Tibial nerve (tissue), 4 donors: ENCODE measurements around the gene OR2H1. TPM values are rescaled to one million over a fixed set of nuclear protein-coding genes. Genes with fewer than 3 reads are reported as not detected.
"Not testable (repeated sequence)": the region's sequence is repeated elsewhere in the genome, so short reads cannot be mapped to it uniquely, and the experiment has no call there.

ENCODE experiments used
- DNase-seq, 2 donors: peaks; one replicate each; pipeline ENCODE4 v3.0.0-alpha.2; 2019; ENCODE audit warnings: low spot score in 2 of 2
- H3K27ac ChIP-seq, 4 donors: fragments of 200-600 bp; sonication (generic) in 3 of 4; one replicate each; pipeline ENCODE4 v1.5.1; 2017 to 2019; ENCODE audit warnings: mild to moderate bottlenecking in 1 of 4
- H3K27me3 ChIP-seq, 2 donors: fragments of 200-600 bp; sonication (generic) in 1 of 2; one replicate each; pipeline versions ENCODE4 v1.5.1 to v1.6.0; 2017 to 2019
- H3K36me3 ChIP-seq, 3 donors: fragments of 200-600 bp; sonication (generic); one replicate each; pipeline ENCODE4 v1.5.1; 2018 to 2019
- H3K4me1 ChIP-seq, 4 donors: fragments of 200-600 bp; sonication (generic) in 3 of 4; one replicate each; pipeline ENCODE4 v1.5.1; 2017 to 2019
- H3K4me3 ChIP-seq, 4 donors: fragments of 200-600 bp; sonication (generic) in 3 of 4; one replicate each; pipeline ENCODE4 v1.5.1; 2017 to 2019; ENCODE audit warnings: mild to moderate bottlenecking in 1 of 4, moderate library complexity in 1 of 4
- H3K9me3 ChIP-seq, 4 donors: fragments of 200-600 bp; sonication (generic) in 3 of 4; one replicate each; pipeline ENCODE4 v1.5.1; 2017 to 2019
- EP300 ChIP-seq, 2 donors: sonication (generic); formaldehyde crosslinking; IDR thresholded peaks; one replicate each; pipeline ENCODE4 v1.6.1; 2017; ENCODE audit warnings: antibody characterized with exemption in 2 of 2, mild to moderate bottlenecking in 1 of 2
- POLR2A ChIP-seq, 2 donors: fragments of 450-650 bp; IDR thresholded peaks; one replicate each; pipeline ENCODE4 v1.6.1; 2017; ENCODE audit warnings: antibody characterized with exemption in 2 of 2, mild to moderate bottlenecking in 2 of 2, moderate library complexity in 2 of 2
- WGBS, 2 donors: methylation state at CpG; one replicate each; pipeline ENCODE4 v1.1.5; 2018; 5-methylcytosine and 5-hydroxymethylcytosine counted together
- total RNA-seq, 4 donors: library from RNA; depleted of rRNA; stranded (reverse); fragments of >200 nt; gene quantifications; one replicate each; pipeline ENCODE4 v1.1.0, GENCODE V29; 2016
- TF ChIP-seq, protein P1 (sequence below), 5 experiments: fragments of 200-600 bp in 3 of 5; fragments of 450-650 bp in 2 of 5; sonication (generic) in 3 of 5; IDR thresholded peaks; one replicate each; pipeline ENCODE4 v1.5.1; 2016 to 2019; ENCODE audit warnings: antibody characterized with exemption in 5 of 5, mild to moderate bottlenecking in 3 of 5, moderate library complexity in 2 of 5

Gene OR2H1
- total RNA-seq, 4 donors from 2014 or later: not detected

- no peaks in the 10 kb centered on the region for H3K27me3 ChIP-seq
- no peaks in the 10 kb centered on the region for H3K9me3 ChIP-seq
- TF ChIP-seq EP300 (IDR thresholded peaks at IDR 0.05): no peak
- TF ChIP-seq, protein P1, sequence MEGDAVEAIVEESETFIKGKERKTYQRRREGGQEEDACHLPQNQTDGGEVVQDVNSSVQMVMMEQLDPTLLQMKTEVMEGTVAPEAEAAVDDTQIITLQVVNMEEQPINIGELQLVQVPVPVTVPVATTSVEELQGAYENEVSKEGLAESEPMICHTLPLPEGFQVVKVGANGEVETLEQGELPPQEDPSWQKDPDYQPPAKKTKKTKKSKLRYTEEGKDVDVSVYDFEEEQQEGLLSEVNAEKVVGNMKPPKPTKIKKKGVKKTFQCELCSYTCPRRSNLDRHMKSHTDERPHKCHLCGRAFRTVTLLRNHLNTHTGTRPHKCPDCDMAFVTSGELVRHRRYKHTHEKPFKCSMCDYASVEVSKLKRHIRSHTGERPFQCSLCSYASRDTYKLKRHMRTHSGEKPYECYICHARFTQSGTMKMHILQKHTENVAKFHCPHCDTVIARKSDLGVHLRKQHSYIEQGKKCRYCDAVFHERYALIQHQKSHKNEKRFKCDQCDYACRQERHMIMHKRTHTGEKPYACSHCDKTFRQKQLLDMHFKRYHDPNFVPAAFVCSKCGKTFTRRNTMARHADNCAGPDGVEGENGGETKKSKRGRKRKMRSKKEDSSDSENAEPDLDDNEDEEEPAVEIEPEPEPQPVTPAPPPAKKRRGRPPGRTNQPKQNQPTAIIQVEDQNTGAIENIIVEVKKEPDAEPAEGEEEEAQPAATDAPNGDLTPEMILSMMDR (IDR thresholded peaks at IDR 0.05): no peak
- TF ChIP-seq POLR2A (IDR thresholded peaks at IDR 0.05): no peak
- H3K36me3 ChIP-seq: no peaks in the 10 kb centered on the region
- H3K4me1 ChIP-seq: no peaks in the 10 kb centered on the region
- no peak for DNase-seq
- H3K4me3 ChIP-seq: no peak overlapping the region
- H3K27ac ChIP-seq: no peak overlapping the region
- WGBS, 2 donors: 51 to 53% methylated on average over 1 of the region's 1 CpG
Measured at GRCh38 chr6:29425075-29425474, 31.9 kb upstream of the OR2H1 start.

DNA sequence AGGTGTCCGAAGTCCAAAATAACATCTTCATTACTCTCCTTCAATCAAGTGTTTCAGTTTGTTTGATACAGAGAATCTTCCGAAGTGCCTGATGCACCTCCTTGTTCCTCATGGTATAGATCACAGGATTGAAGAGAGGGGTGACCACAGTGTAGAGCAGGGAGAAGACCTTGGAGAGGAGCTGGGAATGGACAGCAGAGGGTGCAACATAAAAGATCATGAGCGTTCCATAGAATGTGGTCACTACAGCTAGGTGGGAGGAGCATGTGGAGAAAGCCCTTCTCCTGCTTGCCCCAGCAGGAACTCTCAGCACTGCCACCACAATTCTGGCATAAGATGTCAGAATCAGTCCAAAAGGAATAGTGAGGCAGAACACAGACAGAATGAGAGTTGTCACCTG, 30.3 kb upstream of the OR2H1 start:
- no peaks in the 10 kb centered on the region for H3K27me3 ChIP-seq
- H3K36me3 ChIP-seq: no peaks in the 10 kb centered on the region
- H3K4me3 ChIP-seq: no peak overlapping the region
- no peak overlapping the region for H3K27ac ChIP-seq
- no peaks in the 10 kb centered on the region for H3K4me1 ChIP-seq
- TF ChIP-seq, protein P1 (IDR thresholded peaks at IDR 0.05): no peak
- no peak for TF ChIP-seq POLR2A (IDR thresholded peaks at IDR 0.05)
- TF ChIP-seq EP300 (IDR thresholded peaks at IDR 0.05): no peak
- no peaks in the 10 kb centered on the region for H3K9me3 ChIP-seq
- 76 to 83% methylated on average over 3 of the region's 3 CpGs for whole genome bisulfite sequencing, 2 donors
- no peak for DNase-seq

GRCh38 chr6:29436730-29437129, 20.2 kb upstream of the OR2H1 start:
- not testable (repeated sequence) for H3K36me3 ChIP-seq, H3K27me3 ChIP-seq
- 67 to 81% methylated on average over 18 of the region's 18 CpGs for WGBS, 2 donors

DNA sequence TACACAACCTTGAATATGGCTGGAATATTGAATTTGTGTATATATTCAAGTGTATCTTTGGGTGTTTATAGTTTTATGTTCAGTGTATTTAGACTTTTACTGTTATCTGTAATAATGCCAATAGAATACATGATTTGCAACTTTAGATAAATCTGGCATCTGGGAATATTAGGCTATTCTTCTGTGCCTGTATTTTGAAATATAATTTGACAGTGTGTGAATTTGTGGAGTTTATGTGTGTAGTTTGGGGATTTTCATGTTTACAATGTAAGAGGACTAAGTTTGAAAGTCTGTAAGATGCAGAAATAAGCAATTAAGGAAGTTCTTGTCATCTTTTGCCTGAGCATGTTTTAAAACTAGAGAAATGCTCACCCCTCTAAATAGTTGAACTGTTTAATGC, 17.9 kb upstream of the OR2H1 start, which contains the start of gene OR10C1:
Gene OR10C1, plus strand, starts transcription at position 301 of the 400 bp plus-strand sequence. CDS start 710 bp downstream, outside the sequence.
- no peak for DNase-seq
- TF ChIP-seq POLR2A (IDR thresholded peaks at IDR 0.05) (no peak), EP300 (IDR thresholded peaks at IDR 0.05) (no peak)
- TF ChIP-seq, protein P1 (IDR thresholded peaks at IDR 0.05): no peak
- Histone ChIP-seq H3K4me3 (no peak within 1 kb of the TSS), H3K27ac (no peak within 1 kb of the TSS), H3K36me3 (no peaks in the 10 kb centered on the region), H3K9me3 (no peaks in the 10 kb centered on the region), H3K4me1 (no peaks in the 10 kb centered on the region), H3K27me3 (no peaks in the 10 kb centered on the region)

More at GRCh38 chr6:29436730-29437129, 20.2 kb upstream of the OR2H1 start:
- H3K4me3 ChIP-seq, DNase-seq, H3K4me1 ChIP-seq, H3K9me3 ChIP-seq, H3K27ac ChIP-seq: not testable (repeated sequence)

DNA sequence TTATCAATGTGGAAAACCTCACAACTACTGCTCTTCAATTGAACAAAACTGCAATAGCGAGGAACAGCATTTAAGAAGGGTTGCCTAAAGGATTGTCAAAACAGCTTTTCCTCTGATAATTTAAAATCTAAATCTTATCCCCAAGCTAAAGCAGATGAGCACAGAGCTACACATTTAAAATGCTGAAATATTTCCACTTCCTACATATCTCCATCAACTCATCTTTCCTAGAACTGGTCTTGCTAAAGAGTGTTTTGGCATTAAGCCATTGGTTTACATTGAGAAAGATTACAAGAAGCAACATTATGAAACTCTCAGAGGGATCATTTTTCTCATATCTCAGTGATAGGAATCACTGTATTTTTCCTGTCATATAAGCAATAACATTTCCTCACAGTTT, 14.2 kb upstream of the OR2H1 start:
- no peaks in the 10 kb centered on the region for H3K36me3 ChIP-seq
- no peak for TF ChIP-seq POLR2A (IDR thresholded peaks at IDR 0.05)
- TF ChIP-seq, protein P1 (IDR thresholded peaks at IDR 0.05): no peak
- TF ChIP-seq EP300 (IDR thresholded peaks at IDR 0.05): no peak
- no peaks in the 10 kb centered on the region for H3K4me1 ChIP-seq
- H3K27ac ChIP-seq: no peak overlapping the region
- no peak overlapping the region for H3K4me3 ChIP-seq
- DNase-seq: no peak
- H3K27me3 ChIP-seq: no peaks in the 10 kb centered on the region
- 74 to 80% methylated on average over 1 of the region's 1 CpG for WGBS, 2 donors
- no peaks in the 10 kb centered on the region for H3K9me3 ChIP-seq

DNA sequence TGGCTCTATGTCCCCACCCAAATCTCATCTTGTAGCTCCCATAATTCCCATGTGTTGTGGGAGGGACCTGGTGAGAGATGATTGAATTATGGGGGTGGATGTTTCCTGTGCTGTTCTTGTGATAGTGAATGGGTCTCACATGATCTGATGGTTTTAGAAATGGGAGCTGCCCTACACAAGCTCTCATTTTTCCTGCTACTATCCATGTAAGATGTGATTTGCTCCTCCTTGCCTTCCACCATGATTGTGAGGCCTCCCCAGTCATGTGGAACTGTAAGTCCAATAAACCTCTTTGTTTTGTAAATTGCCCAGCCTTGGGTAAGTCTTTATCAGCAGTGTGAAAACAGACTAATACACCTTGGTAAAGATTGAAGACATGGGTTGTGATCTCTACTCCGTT, 12.9 kb upstream of the OR2H1 start:
- not testable (repeated sequence) for H3K9me3 ChIP-seq, H3K36me3 ChIP-seq, H3K4me3 ChIP-seq, H3K27ac ChIP-seq, H3K27me3 ChIP-seq, H3K4me1 ChIP-seq, DNase-seq
- WGBS, 2 donors: 76 to 79% methylated on average over 1 of the region's 1 CpG
